ENCODE measurements around the gene ALKBH3.

GRCh38 chr11:43928721-43929120, 48.1 kb downstream of the ALKBH3 start:
- TF ChIP-seq, protein P1, sequence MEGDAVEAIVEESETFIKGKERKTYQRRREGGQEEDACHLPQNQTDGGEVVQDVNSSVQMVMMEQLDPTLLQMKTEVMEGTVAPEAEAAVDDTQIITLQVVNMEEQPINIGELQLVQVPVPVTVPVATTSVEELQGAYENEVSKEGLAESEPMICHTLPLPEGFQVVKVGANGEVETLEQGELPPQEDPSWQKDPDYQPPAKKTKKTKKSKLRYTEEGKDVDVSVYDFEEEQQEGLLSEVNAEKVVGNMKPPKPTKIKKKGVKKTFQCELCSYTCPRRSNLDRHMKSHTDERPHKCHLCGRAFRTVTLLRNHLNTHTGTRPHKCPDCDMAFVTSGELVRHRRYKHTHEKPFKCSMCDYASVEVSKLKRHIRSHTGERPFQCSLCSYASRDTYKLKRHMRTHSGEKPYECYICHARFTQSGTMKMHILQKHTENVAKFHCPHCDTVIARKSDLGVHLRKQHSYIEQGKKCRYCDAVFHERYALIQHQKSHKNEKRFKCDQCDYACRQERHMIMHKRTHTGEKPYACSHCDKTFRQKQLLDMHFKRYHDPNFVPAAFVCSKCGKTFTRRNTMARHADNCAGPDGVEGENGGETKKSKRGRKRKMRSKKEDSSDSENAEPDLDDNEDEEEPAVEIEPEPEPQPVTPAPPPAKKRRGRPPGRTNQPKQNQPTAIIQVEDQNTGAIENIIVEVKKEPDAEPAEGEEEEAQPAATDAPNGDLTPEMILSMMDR (IDR thresholded peaks at IDR 0.05), result no peak
- TF ChIP-seq POLR2A (IDR thresholded peaks at IDR 0.05), result no peak

Data from testis (tissue), 2 donors.